SK-N-SH (cell line): ENCODE data around the gene DNAJC1. TPM values are rescaled to one million over a fixed set of nuclear protein-coding genes. Genes with fewer than 3 reads are reported as not detected.

ENCODE experiments used
- CTCF ChIA-PET: fragments of 300-600, 350-600 bp; formaldehyde crosslinking; extraction: SDS; loops from one replicate; lab custom pipeline; 2021; lab: Yijun Ruan, JAX
- POLR2A ChIA-PET: fragments of 350-600 bp; sonication (Branson Sonifier 250); formaldehyde crosslinking; extraction: SDS; loops from one replicate; lab custom pipeline; 2020; ENCODE audit warnings: antibody characterized with exemption, inconsistent platforms; lab: Yijun Ruan, JAX
- DNase-seq: peaks from one replicate; pipeline ENCODE4 v3.0.0; 2012
- H2AFZ ChIP-seq: fragments of 200-600 bp; sonication (generic); 2 replicates; pipeline ENCODE4 v1.8.1; 2016; ENCODE audit warnings: antibody characterized with exemption, mild to moderate bottlenecking, low read depth
- H3F3A ChIP-seq: fragments of 200-600 bp; sonication (generic); replicated peaks from 2 replicates; pipeline ENCODE3; 2016; ENCODE audit warnings: antibody characterized with exemption, mild to moderate bottlenecking; ENCODE audit not compliant: insufficient read depth
- H3K27ac ChIP-seq, 2 experiments: fragments of 200-500 bp in 1 of 2; fragments of 200-600 bp in 1 of 2; sonication (Bioruptor generic) in 1 of 2; sonication (generic), shearing (Covaris generic) in 1 of 2; 2 replicates each; pipeline versions ENCODE4 v1.5.1 to v1.6.1; 2014 to 2016; ENCODE audit warnings: low read depth in 2 of 2, inconsistent platforms in 1 of 2, low read length in 1 of 2, mild to moderate bottlenecking in 1 of 2, mixed read lengths in 1 of 2
- H3K27me3 ChIP-seq: fragments of 200-600 bp; sonication (generic), shearing (Covaris generic); 2 replicates; pipeline ENCODE4 v1.6.1; 2016; ENCODE audit warnings: mixed run types; ENCODE audit not compliant: insufficient read depth
- H3K36me3 ChIP-seq, 2 experiments: fragments of 200-500 bp in 1 of 2; fragments of 200-600 bp in 1 of 2; sonication (Bioruptor generic) in 1 of 2; sonication (generic) in 1 of 2; replicated peaks in 1 of 2; 2 replicates each; pipeline versions ENCODE3 to v1.5.1; 2014 to 2016; ENCODE audit warnings: low read length in 1 of 2, mild to moderate bottlenecking in 1 of 2; ENCODE audit not compliant: insufficient read depth in 2 of 2, control insufficient read depth in 1 of 2
- H3K4me1 ChIP-seq, 2 experiments: fragments of 200-500 bp in 1 of 2; fragments of 200-600 bp in 1 of 2; sonication (Bioruptor generic) in 1 of 2; sonication (generic), shearing (Covaris generic) in 1 of 2; 2 replicates each; pipeline versions ENCODE4 v1.5.1 to v1.6.1; 2014 to 2016; ENCODE audit warnings: low read depth in 1 of 2, low read length in 1 of 2, mixed run types in 1 of 2; ENCODE audit not compliant: insufficient read depth in 2 of 2, control insufficient read depth in 1 of 2
- H3K4me2 ChIP-seq: fragments of 200-600 bp; sonication (generic), shearing (Covaris generic); 2 replicates; pipeline ENCODE4 v1.6.1; 2017; ENCODE audit warnings: mixed run types
- H3K4me3 ChIP-seq, 2 experiments: fragments of 200-500 bp in 1 of 2; fragments of 200-600 bp in 1 of 2; sonication (Bioruptor generic) in 1 of 2; sonication (generic), shearing (Covaris generic) in 1 of 2; 2 replicates each; pipeline versions ENCODE4 v1.5.1 to v1.8.1; 2014 to 2016; ENCODE audit warnings: low read depth in 2 of 2, inconsistent platforms in 1 of 2, low read length in 1 of 2, mild to moderate bottlenecking in 1 of 2, mixed read lengths in 1 of 2, moderate library complexity in 1 of 2
- H3K79me2 ChIP-seq: fragments of 200-600 bp; sonication (generic); 2 replicates; pipeline ENCODE4 v1.8.1; 2017; ENCODE audit warnings: mild to moderate bottlenecking; ENCODE audit not compliant: insufficient read depth
- H3K9ac ChIP-seq: fragments of 200-600 bp; sonication (generic); 2 replicates; pipeline ENCODE4 v1.6.1; 2017; ENCODE audit warnings: mixed run types
- H3K9me2 ChIP-seq: fragments of 200-600 bp; sonication (generic); 2 replicates; pipeline ENCODE4 v1.6.1; 2017; ENCODE audit warnings: mixed run types
- H3K9me3 ChIP-seq: fragments of 200-600 bp; sonication (generic); 2 replicates; pipeline ENCODE4 v1.6.1; 2017; ENCODE audit warnings: mixed run types, mild to moderate bottlenecking, moderate library complexity
- H4K20me1 ChIP-seq: fragments of 200-600 bp; sonication (generic); 2 replicates; pipeline ENCODE4 v1.6.1; 2017; ENCODE audit warnings: mild to moderate bottlenecking, mixed run types; ENCODE audit not compliant: insufficient read depth
- EP300 ChIP-seq, 2 experiments: IDR thresholded peaks; 2 replicates each; pipeline versions ENCODE4 v1.4.0 to v1.6.1; 2012; ENCODE audit warnings: borderline replicate concordance in 1 of 2, low read depth in 1 of 2, low read length in 1 of 2
- FOSL2 ChIP-seq: IDR thresholded peaks from 2 replicates; pipeline ENCODE4 v1.4.0; 2012; ENCODE audit warnings: low read depth, mild to moderate bottlenecking, moderate library complexity, borderline replicate concordance
- FOXJ3 ChIP-seq: sonication (generic); formaldehyde crosslinking; IDR thresholded peaks from 2 replicates; pipeline ENCODE4 v1.5.1; 2020; ENCODE audit warnings: mild to moderate bottlenecking, missing genetic modification reagents
- FOXM1 ChIP-seq: IDR thresholded peaks from 2 replicates; pipeline ENCODE4 v1.4.0; 2012; ENCODE audit warnings: low read depth, mild to moderate bottlenecking
- MEF2A ChIP-seq: IDR thresholded peaks from 2 replicates; pipeline ENCODE4 v1.4.0; 2012; ENCODE audit warnings: low read depth, borderline replicate concordance
- MXI1 ChIP-seq: IDR thresholded peaks from 2 replicates; pipeline ENCODE4 v1.6.1; 2012; ENCODE audit warnings: mild to moderate bottlenecking, low read depth, low read length, improper control_type of control experiment
- NFIC ChIP-seq: IDR thresholded peaks from 2 replicates; pipeline ENCODE4 v1.4.0; 2012; ENCODE audit warnings: borderline replicate concordance
- NRF1 ChIP-seq: IDR thresholded peaks from 2 replicates; pipeline ENCODE4 v1.6.1; 2012; ENCODE audit warnings: low read depth, mild to moderate bottlenecking, low read length
- RAD21 ChIP-seq: IDR thresholded peaks from 2 replicates; pipeline ENCODE4 v1.6.1; 2012; ENCODE audit warnings: mild to moderate bottlenecking, low read length
- RCOR1 ChIP-seq: fragments of 150-350 bp; IDR thresholded peaks from 2 replicates; pipeline ENCODE4 v1.6.1; 2017; ENCODE audit warnings: antibody characterized with exemption, low read length
- REST ChIP-seq: IDR thresholded peaks from 2 replicates; pipeline ENCODE4 v1.6.1; 2012; ENCODE audit warnings: mild to moderate bottlenecking, low read depth, low read length, moderate library complexity
- RXRA ChIP-seq: IDR thresholded peaks from 2 replicates; pipeline ENCODE4 v1.4.0; 2012; ENCODE audit warnings: low read depth, mild to moderate bottlenecking, borderline replicate concordance
- SMC3 ChIP-seq: IDR thresholded peaks from 2 replicates; pipeline ENCODE4 v1.6.1; 2012; ENCODE audit warnings: low read depth, low read length, improper control_type of control experiment
- TCF12 ChIP-seq: IDR thresholded peaks from 2 replicates; pipeline ENCODE4 v1.4.0; 2012
- TEAD4 ChIP-seq: IDR thresholded peaks from 2 replicates; pipeline ENCODE4 v1.4.0; 2012; ENCODE audit warnings: mild to moderate bottlenecking, borderline replicate concordance; ENCODE audit not compliant: insufficient read depth
- USF1 ChIP-seq: IDR thresholded peaks from 2 replicates; pipeline ENCODE4 v1.4.0; 2012; ENCODE audit warnings: low read depth, borderline replicate concordance
- YY1 ChIP-seq: IDR thresholded peaks from 2 replicates; pipeline ENCODE4 v1.4.0; 2012; ENCODE audit warnings: low read depth, mild to moderate bottlenecking
- ZBTB33 ChIP-seq: IDR thresholded peaks from 2 replicates; pipeline ENCODE4 v1.4.0; 2012; ENCODE audit warnings: low read depth, borderline replicate concordance
- WGBS: methylation state at CpG from one replicate; pipeline ENCODE4 v1.1.6; 2017; ENCODE audit warnings: low lambda C conversion rate; 5-methylcytosine and 5-hydroxymethylcytosine counted together
- polyA plus RNA-seq, 3 experiments: library from polyadenylated mRNA; depleted of rRNA; stranded (reverse); fragments of >200 nt; gene quantifications; 2 replicates each; pipeline ENCODE4 v1.2.3, GENCODE V29; 2012
- TF ChIP-seq, protein P1 (sequence below): IDR thresholded peaks from 2 replicates; pipeline ENCODE4 v1.4.0; 2012; ENCODE audit warnings: low read depth

Gene DNAJC1
- polyA plus RNA-seq, 1 of the 3 experiments (the other 2 are of a cell fraction): 9.3 TPM

DNA sequence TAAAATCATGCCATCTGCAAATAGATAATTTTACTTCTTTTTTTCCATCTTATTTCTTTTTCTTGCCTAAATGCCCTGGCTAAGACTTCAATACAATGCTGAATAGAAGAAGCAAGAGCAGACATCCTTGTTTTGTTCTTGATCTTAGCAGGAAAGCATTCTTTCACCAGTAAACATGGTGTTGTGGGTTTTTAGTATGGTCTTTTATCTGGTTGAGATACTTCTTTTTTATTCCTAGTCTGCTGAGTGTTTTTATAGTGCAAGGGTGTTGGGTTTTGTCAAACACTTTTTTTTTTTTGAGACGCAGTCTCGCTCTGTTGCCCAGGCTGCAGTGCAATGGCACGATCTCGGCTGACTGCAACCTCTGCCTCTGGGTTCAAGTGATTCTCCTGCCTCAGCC lies 232.3 kb downstream of the DNAJC1 start:
- DNase-seq: no peak
- H3K27me3 ChIP-seq: no peaks in the 10 kb centered on the region
- H3K4me3 ChIP-seq: no peak overlapping the region
- ChIA-PET CTCF (no interaction called here), POLR2A (no interaction called here)
- H2AFZ ChIP-seq: no peak overlapping the region
- H3K4me1 ChIP-seq: no peaks in the 10 kb centered on the region
- H3K9ac ChIP-seq: no peak overlapping the region
- no peaks in the 10 kb centered on the region for H3K79me2 ChIP-seq
- H4K20me1 ChIP-seq: no peaks in the 10 kb centered on the region
- no peak overlapping the region for H3K27ac ChIP-seq
- H3K4me2 ChIP-seq: no peak overlapping the region
- no peaks in the 10 kb centered on the region for H3K9me2 ChIP-seq
- no peaks in the 10 kb centered on the region for H3F3A ChIP-seq
- no peaks in the 10 kb centered on the region for H3K9me3 ChIP-seq
- over 99% methylated on average over 4 of the region's 4 CpGs for WGBS
- no peak for TF ChIP-seq RCOR1
- TF ChIP-seq MXI1: no peak
- no peak for TF ChIP-seq ZBTB33
- TF ChIP-seq TCF12: no peak
- TF ChIP-seq SMC3: no peak
- no peak for TF ChIP-seq MEF2A
- no peak for TF ChIP-seq EP300 (IDR thresholded peaks at IDR 0.05; ENCODE audit: borderline replicate concordance in 1 of 2, low read depth in 1 of 2, low read length in 1 of 2)
- TF ChIP-seq FOXM1: no peak
- TF ChIP-seq NFIC: no peak
- no peak for TF ChIP-seq YY1
- no peak for TF ChIP-seq RAD21
- no peak for TF ChIP-seq USF1
- no peak for TF ChIP-seq NRF1
- no peak for TF ChIP-seq RXRA
- TF ChIP-seq, protein P1, sequence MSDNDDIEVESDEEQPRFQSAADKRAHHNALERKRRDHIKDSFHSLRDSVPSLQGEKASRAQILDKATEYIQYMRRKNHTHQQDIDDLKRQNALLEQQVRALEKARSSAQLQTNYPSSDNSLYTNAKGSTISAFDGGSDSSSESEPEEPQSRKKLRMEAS: no peak
- TF ChIP-seq FOXJ3 (CRISPR knock-in tag): no peak
- no peak for TF ChIP-seq TEAD4
- TF ChIP-seq FOSL2: no peak
- no peak for TF ChIP-seq REST
- H3K36me3 ChIP-seq: no peaks in the 10 kb centered on the region
